Naive thymus-derived CD4-positive, alpha-beta T cell (primary cell): ENCODE data around the gene CA6. TPM values are rescaled to one million over a fixed set of nuclear protein-coding genes. Genes with fewer than 3 reads are reported as not detected.
A peak's percentile ranks its signal among the peaks of the same experiment; 100 is the strongest.
"Not testable (repeated sequence)": the region's sequence is repeated elsewhere in the genome, so short reads cannot be mapped to it uniquely, and the experiment has no call there.

Experiments
- ATAC-seq: fragments of 150-1000 bp; cut with Tn5 transposase; 2 replicates; pipeline ENCODE4 v1.10.0; 2021; ENCODE audit warnings: mild to moderate bottlenecking, moderate library complexity
- CTCF ChIA-PET: fragments of 350-600 bp; sonication (Branson Sonifier 250); formaldehyde crosslinking; loops from one replicate; lab custom pipeline; 2021; ENCODE audit warnings: antibody characterized with exemption; lab: Charles Lee
- POLR2A ChIA-PET: fragments of 350-600 bp; sonication (Branson Sonifier 250); formaldehyde crosslinking; loops from one replicate; lab custom pipeline; 2021; ENCODE audit warnings: antibody characterized with exemption, inconsistent platforms; lab: Charles Lee
- DNase-seq, 9 donors: peaks; one replicate each; pipeline versions ENCODE4 v3.0.0 to v3.0.0-alpha.2; 2020 to 2022; ENCODE audit warnings: mixed read lengths in 1 of 9
- H3K27ac ChIP-seq: one replicate; pipeline ENCODE4 v1.7.0; 2013; ENCODE audit warnings: mild to moderate bottlenecking, low read depth, low read length, moderate library complexity
- H3K27me3 ChIP-seq, 2 donors: one replicate each; pipeline ENCODE4 v1.7.0; 2013; ENCODE audit warnings: low read length in 2 of 2, mild to moderate bottlenecking in 2 of 2, moderate library complexity in 2 of 2; ENCODE audit not compliant: control insufficient read depth in 2 of 2, insufficient read depth in 2 of 2
- H3K36me3 ChIP-seq, 3 experiments: 1 replicate in 2 of 3; 2 replicates in 1 of 3; pipeline ENCODE4 v1.7.0; 2013; ENCODE audit warnings: low read length in 3 of 3, mild to moderate bottlenecking in 3 of 3, moderate library complexity in 1 of 3; ENCODE audit not compliant: insufficient read depth in 3 of 3, control insufficient read depth in 2 of 3
- H3K4me1 ChIP-seq, 2 donors: one replicate each; pipeline ENCODE4 v1.7.0; 2013; ENCODE audit warnings: low read length in 2 of 2, mild to moderate bottlenecking in 2 of 2, moderate library complexity in 1 of 2; ENCODE audit not compliant: control insufficient read depth in 2 of 2, insufficient read depth in 2 of 2
- H3K4me3 ChIP-seq: 2 replicates; pipeline ENCODE4 v1.7.0; 2013; ENCODE audit warnings: mild to moderate bottlenecking, low read length
- H3K9me3 ChIP-seq, 3 experiments: 1 replicate in 2 of 3; 2 replicates in 1 of 3; pipeline ENCODE4 v1.7.0; 2013; ENCODE audit warnings: low read length in 3 of 3; ENCODE audit not compliant: control insufficient read depth in 2 of 3
- H3K27ac Mint-ChIP-seq, 9 donors: one replicate each; pipeline ENCODE4 v1.8.0; 2020 to 2022; ENCODE audit warnings: mixed read lengths in 9 of 9, mild to moderate bottlenecking in 8 of 9, moderate library complexity in 5 of 9, inconsistent platforms in 2 of 9
- H3K27me3 Mint-ChIP-seq, 5 donors: one replicate each; pipeline ENCODE4 v1.8.0; 2021 to 2022; ENCODE audit warnings: mixed read lengths in 5 of 5, mild to moderate bottlenecking in 1 of 5
- H3K36me3 Mint-ChIP-seq, 5 donors: one replicate each; pipeline ENCODE4 v1.8.0; 2020 to 2022; ENCODE audit warnings: mixed read lengths in 5 of 5, mild to moderate bottlenecking in 3 of 5, inconsistent platforms in 1 of 5
- H3K4me1 Mint-ChIP-seq, 7 donors: one replicate each; pipeline ENCODE4 v1.8.0; 2020 to 2022; ENCODE audit warnings: mixed read lengths in 7 of 7, mild to moderate bottlenecking in 3 of 7, inconsistent platforms in 1 of 7
- H3K4me3 Mint-ChIP-seq, 10 donors: one replicate each; pipeline ENCODE4 v1.8.0; 2020 to 2022; ENCODE audit warnings: mild to moderate bottlenecking in 10 of 10, mixed read lengths in 10 of 10, moderate library complexity in 6 of 10, inconsistent platforms in 2 of 10
- H3K9me3 Mint-ChIP-seq, 11 donors: one replicate each; pipeline ENCODE4 v1.8.0; 2020 to 2022; ENCODE audit warnings: mixed read lengths in 11 of 11, mild to moderate bottlenecking in 4 of 11, inconsistent platforms in 1 of 11, moderate library complexity in 1 of 11
- intact Hi-C, 2 donors: fragments of 100-400 bp; cut with micrococcal nuclease; formaldehyde crosslinking; loops; one replicate each; pipeline ENCODE4 v1.15.1; 2023
- polyA plus RNA-seq, 2 donors: library from polyadenylated mRNA; unstranded; fragments of 300-500 nt; fragmentation: Illumina TruSeq; gene quantifications; one replicate each; pipeline ENCODE4 v1.2.3, GENCODE V29; 2021
- total RNA-seq, 6 experiments: library from RNA in 5 of 6; stranded (reverse) in 5 of 6; gene quantifications; 1 replicate in 5 of 6; 2 replicates in 1 of 6; pipeline ENCODE4 v1.2.3 and lab custom pipeline; 2021 to 2026

Gene CA6
- total and polyA plus RNA-seq, 7 experiments from 2014 or later = 0.49 to 9.3 (median 2.2) TPM

GRCh38 chr1:8937051-8937450 is 8.6 kb upstream of the CA6 start:
- H3K4me3 Mint-ChIP-seq = not testable (repeated sequence)

GRCh38 chr1:8937701-8938100 is 8.0 kb upstream of the CA6 start:
- H3K4me1 ChIP-seq = peaks cover 7 to 42% of the 10 kb centered on the region in 2 donors
- peaks cover 0 to 35% (median 0%) of the 10 kb centered on the region in 5 donors for H3K36me3 Mint-ChIP-seq
- POLR2A ChIA-PET = interaction anchor here (0.8 to 2.7 kb wide), 8 partner anchors 8 to 49 kb away, joined by 3 to 11 read pairs (median 6); no protein-coding TSS in a partner anchor

More at GRCh38 chr1:8937051-8937450, 8.6 kb upstream of the CA6 start:
- intact Hi-C loops = loop anchor here in 1 of 2 donors (5.0 kb wide), 1 partner anchor 35 kb away; no protein-coding TSS in a partner anchor
- POLR2A ChIA-PET = interaction anchor here (0.8 to 2.7 kb wide), 2 partner anchors 7 to 51 kb away, joined by 3 to 11 read pairs; no protein-coding TSS in a partner anchor
- H3K36me3 ChIP-seq, H3K9me3 Mint-ChIP-seq, H3K4me3 ChIP-seq, H3K27me3 ChIP-seq, H3K27ac ChIP-seq, H3K27me3 Mint-ChIP-seq, DNase-seq, H3K9me3 ChIP-seq, ATAC-seq: not testable (repeated sequence)
- peaks cover 31 to 55% (median 37%) of the 10 kb centered on the region in 7 donors for H3K4me1 Mint-ChIP-seq
- H3K36me3 Mint-ChIP-seq = peaks cover 0 to 33% (median 0%) of the 10 kb centered on the region in 5 donors
- H3K4me1 ChIP-seq = peaks cover 7 to 36% of the 10 kb centered on the region in 2 donors
- H3K27ac Mint-ChIP-seq = peak overlapping the region in 1 of 9 donors; percentile 83
- CTCF ChIA-PET = interaction anchor here (1.4 kb wide), 1 partner anchor 15 kb away, joined by 3 read pairs; no protein-coding TSS in a partner anchor

GRCh38 chr1:8938232-8938999 is 7.3 kb upstream of the CA6 start:
- ATAC-seq = peak; percentile 26
- intact Hi-C loops = loop anchor here (2.0 to 5.0 kb wide), 2 partner anchors 14 to 34 kb away; no protein-coding TSS in a partner anchor
- DNase-seq = peak in 1 of 9 donors; percentile 18
- H3K4me1 Mint-ChIP-seq = peaks cover 41 to 68% (median 47%) of the 10 kb centered on the region in 7 donors
- Histone ChIP-seq H3K4me1 (peaks cover 7 to 48% of the 10 kb centered on the region in 2 donors), H3K9me3 (no peaks in the 10 kb centered on the region), H3K4me3 (no peak overlapping the region), H3K27me3 (no peaks in the 10 kb centered on the region), H3K36me3 (no peaks in the 10 kb centered on the region), H3K27ac (peak overlapping the region; percentile 42)
- H3K4me3 Mint-ChIP-seq = peak overlapping the region in 9 of 10 donors; percentile 2 to 75 (median 46)
- ChIA-PET POLR2A (interaction anchor here (0.5 to 3.3 kb wide), 16 partner anchors 8 to 61 kb away, joined by 3 to 24 read pairs (median 5); partner anchors contain the start of gene ENO1), CTCF (interaction anchor here (1.3 to 1.9 kb wide), 6 partner anchors 9 to 49 kb away, joined by 3 to 8 read pairs (median 4); no protein-coding TSS in a partner anchor)
- peaks cover 0 to 39% (median 0%) of the 10 kb centered on the region in 5 donors for H3K36me3 Mint-ChIP-seq
- H3K9me3 Mint-ChIP-seq = peaks cover 0 to 4% (median 0%) of the 10 kb centered on the region in 11 donors
- no peaks in the 10 kb centered on the region for H3K27me3 Mint-ChIP-seq
- peak overlapping the region; percentile 49 to 91 (median 83) for H3K27ac Mint-ChIP-seq

More at GRCh38 chr1:8937701-8938100, 8.0 kb upstream of the CA6 start:
- H3K9me3 Mint-ChIP-seq = peaks cover 0 to 5% (median 0%) of the 10 kb centered on the region in 11 donors
- peak overlapping the region in 7 of 10 donors; percentile 6 to 75 (median 46) for H3K4me3 Mint-ChIP-seq
- H3K27ac Mint-ChIP-seq = peak overlapping the region; percentile 7 to 91 (median 74)
- no peak for DNase-seq
- H3K36me3 ChIP-seq = no peaks in the 10 kb centered on the region
- no peaks in the 10 kb centered on the region for H3K27me3 Mint-ChIP-seq
- peak overlapping the region; percentile 42 for H3K27ac ChIP-seq
- peaks cover 35 to 61% (median 40%) of the 10 kb centered on the region in 7 donors for H3K4me1 Mint-ChIP-seq
- H3K9me3 ChIP-seq = no peaks in the 10 kb centered on the region
- H3K4me3 ChIP-seq = no peak overlapping the region
- H3K27me3 ChIP-seq = no peaks in the 10 kb centered on the region
- intact Hi-C loops = loop anchor here (2.0 to 5.0 kb wide), 2 partner anchors 13 to 35 kb away; no protein-coding TSS in a partner anchor
- CTCF ChIA-PET = interaction anchor here (1.4 to 1.9 kb wide), 3 partner anchors 8 to 50 kb away, joined by 3 to 8 read pairs (median 4); no protein-coding TSS in a partner anchor
- no peak for ATAC-seq

DNA sequence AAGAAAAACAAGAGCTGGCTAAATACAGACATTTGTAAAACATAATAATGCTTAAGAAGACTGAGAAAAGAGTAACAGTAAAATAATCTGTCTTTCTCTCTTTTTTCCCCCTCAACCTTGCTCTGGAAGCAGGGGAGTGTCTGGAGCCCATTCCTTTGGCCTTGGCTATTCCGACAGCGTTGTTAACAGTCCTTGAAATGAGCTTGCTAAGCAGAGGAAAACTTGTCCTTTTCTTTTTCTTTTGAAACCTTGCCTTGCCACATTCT is 6.7 kb upstream of the CA6 start:
- Histone ChIP-seq H3K27me3 (no peaks in the 10 kb centered on the region), H3K9me3 (no peaks in the 10 kb centered on the region), H3K36me3 (no peaks in the 10 kb centered on the region), H3K4me1 (peaks cover 7 to 51% of the 10 kb centered on the region in 2 donors), H3K4me3 (no peak overlapping the region), H3K27ac (peak overlapping the region; percentile 42)
- no peak for DNase-seq
- Mint-ChIP-seq H3K27ac (peak overlapping the region; percentile 49 to 91 (median 83)), H3K4me1 (peaks cover 44 to 68% (median 52%) of the 10 kb centered on the region in 7 donors), H3K36me3 (peaks cover 0 to 35% (median 0%) of the 10 kb centered on the region in 5 donors), H3K4me3 (peak overlapping the region in 7 of 10 donors; percentile 6 to 75 (median 52)), H3K9me3 (peaks cover 0 to 2% (median 0%) of the 10 kb centered on the region in 11 donors), H3K27me3 (no peaks in the 10 kb centered on the region)
- ChIA-PET CTCF (interaction anchor here (0.6 to 1.9 kb wide), 6 partner anchors 10 to 48 kb away, joined by 3 to 8 read pairs (median 4); no protein-coding TSS in a partner anchor), POLR2A (interaction anchor here (0.5 to 3.3 kb wide), 12 partner anchors 9 to 62 kb away, joined by 3 to 24 read pairs (median 6); partner anchors contain the start of gene ENO1)
- no peak for ATAC-seq
- intact Hi-C loops = loop anchor here (2.0 to 5.0 kb wide), 2 partner anchors 14 to 33 kb away; no protein-coding TSS in a partner anchor

DNA sequence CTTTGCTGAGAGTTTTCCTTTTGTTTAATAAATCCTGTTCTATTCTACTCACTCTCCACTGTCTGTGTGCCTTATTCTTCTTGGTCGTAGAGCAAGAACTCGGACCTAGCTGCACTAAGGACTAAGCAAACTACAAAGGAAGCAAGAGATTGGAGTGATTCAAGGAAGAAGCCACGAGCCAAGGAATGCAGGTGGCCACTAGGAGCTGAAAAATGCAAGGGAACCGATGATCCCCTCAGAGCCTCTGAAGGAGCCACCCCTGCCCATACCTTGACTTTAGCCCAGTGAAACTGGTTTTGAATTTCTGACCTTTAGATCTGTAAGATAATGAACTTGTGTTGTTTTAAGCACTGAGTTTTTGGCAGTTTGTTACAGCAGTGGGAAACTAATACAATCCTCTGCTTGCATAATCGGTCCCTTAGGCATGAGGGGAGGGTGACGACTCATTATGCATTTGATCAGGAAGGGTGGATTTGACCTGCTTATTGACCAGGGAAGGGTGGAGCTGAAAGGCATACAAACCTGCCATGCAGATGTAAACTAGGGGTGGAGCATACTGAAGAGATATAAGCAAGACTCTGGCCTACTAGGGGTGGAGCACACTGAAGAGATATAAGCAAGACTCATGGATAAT is 6.2 kb upstream of the CA6 start:
- H3K4me3 Mint-ChIP-seq = peak overlapping the region in 7 of 10 donors; percentile 9 to 80 (median 52)
- ATAC-seq (no peak), DNase-seq (no peak)
- peaks cover 47 to 69% (median 57%) of the 10 kb centered on the region in 7 donors for H3K4me1 Mint-ChIP-seq
- H3K36me3 ChIP-seq = no peaks in the 10 kb centered on the region
- H3K27me3 Mint-ChIP-seq = no peaks in the 10 kb centered on the region
- ChIA-PET CTCF (interaction anchor here (0.6 to 1.9 kb wide), 7 partner anchors 10 to 66 kb away, joined by 3 to 8 read pairs (median 5); no protein-coding TSS in a partner anchor), POLR2A (interaction anchor here (0.5 to 3.3 kb wide), 14 partner anchors 8 to 62 kb away, joined by 3 to 24 read pairs (median 8); partner anchors contain the start of gene ENO1)
- intact Hi-C loops = loop anchor here (2.0 to 5.0 kb wide), 2 partner anchors 15 to 33 kb away; no protein-coding TSS in a partner anchor
- H3K27me3 ChIP-seq = no peaks in the 10 kb centered on the region
- no peak overlapping the region for H3K4me3 ChIP-seq
- peak overlapping the region; percentile 49 to 91 (median 83) for H3K27ac Mint-ChIP-seq
- H3K9me3 ChIP-seq = no peaks in the 10 kb centered on the region
- H3K27ac ChIP-seq = peak overlapping the region; percentile 42
- H3K4me1 ChIP-seq = peaks cover 7 to 56% of the 10 kb centered on the region in 2 donors
- H3K9me3 Mint-ChIP-seq = peaks cover 0 to 2% (median 0%) of the 10 kb centered on the region in 11 donors
- H3K36me3 Mint-ChIP-seq = peaks cover 0 to 35% (median 0%) of the 10 kb centered on the region in 5 donors
